Suprapubic skin (tissue), 4 donors: ENCODE data around the gene SARM1.

ENCODE experiments used
- CTCF ChIP-seq, 2 donors: fragments of 200-600 bp in 1 of 2; fragments of 450-650 bp in 1 of 2; sonication (generic) in 1 of 2; IDR thresholded peaks; one replicate each; pipeline ENCODE4 v1.5.1; 2016 to 2019; ENCODE audit warnings: antibody characterized with exemption in 2 of 2, mild to moderate bottlenecking in 1 of 2, moderate library complexity in 1 of 2
- EP300 ChIP-seq: sonication (generic); formaldehyde crosslinking; IDR thresholded peaks from one replicate; pipeline ENCODE4 v1.6.1; 2017; ENCODE audit warnings: antibody characterized with exemption
- POLR2A ChIP-seq, 2 donors: fragments of 450-650 bp; IDR thresholded peaks; one replicate each; pipeline ENCODE4 v1.6.1; 2017; ENCODE audit warnings: antibody characterized with exemption in 2 of 2, mild to moderate bottlenecking in 2 of 2, moderate library complexity in 2 of 2
- POLR2AphosphoS5 ChIP-seq, 3 donors: sonication (generic); formaldehyde crosslinking; IDR thresholded peaks; one replicate each; pipeline ENCODE4 v1.6.1; 2017; ENCODE audit warnings: antibody characterized with exemption in 3 of 3

GRCh38 chr17:28365487-28365886 lies 6.0 kb upstream of the SARM1 start:
- no peak for TF ChIP-seq CTCF (IDR thresholded peaks at IDR 0.05)
- TF ChIP-seq POLR2AphosphoS5 (IDR thresholded peaks at IDR 0.05): no peak
- TF ChIP-seq POLR2A (IDR thresholded peaks at IDR 0.05): no peak
- no peak for TF ChIP-seq EP300
